ENCODE data around the gene SCG3. TPM values are rescaled to one million over a fixed set of nuclear protein-coding genes. Genes with fewer than 3 reads are reported as not detected.

SCG3 gene
- total and polyA plus RNA-seq, 2 of the 4 experiments (the other 2 are of a cell fraction): 0.02 TPM; not detected in 1

GRCh38 chr15:51766341-51766740 is 85.0 kb downstream of the SCG3 start:
- ChIA-PET CTCF (no interaction called here), POLR2A (ENCODE audit: unreplicated experiment) (no interaction called here)
- no peak for ATAC-seq (ENCODE audit: low read depth)
- DNase-seq: no peak
- H2AK9ac ChIP-seq (replicated peaks; ENCODE audit: low read depth, low read length, poor library complexity): no peak overlapping the region
- 0 out of 2 replicates have a peak, but pooled peaks cover 6% of the 10 kb centered on the region for H3K9me1 ChIP-seq (ENCODE audit: insufficient read depth, low read length)
- peaks cover 3% of the 10 kb centered on the region; the same call in 1 of the 2 replicates for H3K36me3 ChIP-seq (ENCODE audit: control insufficient read depth, insufficient read depth, low read length)
- no peak overlapping the region for H4K8ac ChIP-seq (ENCODE audit: low read depth in 2 of 2, low read length in 2 of 2)
- TF ChIP-seq POLR2A (IDR thresholded peaks at IDR 0.05; ENCODE audit: low read depth, low read length): no peak
- no peak for TF ChIP-seq ELK1 (IDR thresholded peaks at IDR 0.05; ENCODE audit: borderline replicate concordance, low read depth, low read length)
- no peak for TF ChIP-seq CTCF (conservative IDR thresholded peaks at IDR 0.05; ENCODE audit: low read depth, low read length)
- no peaks in the 10 kb centered on the region for H3K4me1 ChIP-seq (ENCODE audit: control insufficient read depth, insufficient read depth, low read length)
- no TSS peak for BruUV-seq (replicated peaks)
- in situ Hi-C loops (cut with MboI; ENCODE audit: low sequenced_read_pairs): no loop called here
- H3K79me1 ChIP-seq (ENCODE audit: low read depth in 1 of 2, low read length in 2 of 2): no peaks in the 10 kb centered on the region; a peak in 2 of 4 replicates
- no peak overlapping the region for H3K18ac ChIP-seq (ENCODE audit: low read depth, low read length)
- intact Hi-C loops (cut with micrococcal nuclease): no loop called here
- no peak overlapping the region for H3K4me2 ChIP-seq (ENCODE audit: low read depth, low read length)
- no peak overlapping the region for H2BK120ac ChIP-seq (ENCODE audit: low read depth, low read length)
- WGBS, 2 experiments (ENCODE audit: extremely low coverage in 2 of 2, insufficient read length in 1 of 2): no CpG with 5 or more reads among the region's 1 CpG
- no peak overlapping the region for H2AK5ac ChIP-seq (ENCODE audit: low read depth, low read length)
- no peak overlapping the region for H4K91ac ChIP-seq (ENCODE audit: insufficient read depth, low read depth, low read length)
- H2AFZ ChIP-seq (replicated peaks; ENCODE audit: low read length, poor library complexity): no peak overlapping the region
- H2BK15ac ChIP-seq (ENCODE audit: low read depth, low read length): no peak overlapping the region
- dilution Hi-C loops (cut with HindIII; ENCODE audit: low sequenced_read_pairs, unreplicated experiment): no loop called here
- no peak overlapping the region for H3K9ac ChIP-seq (ENCODE audit: low read depth, low read length)
- no peak overlapping the region for H3K56ac ChIP-seq (ENCODE audit: extremely low read depth, insufficient read depth, low read length)
- no peak overlapping the region for H4K5ac ChIP-seq (ENCODE audit: low read depth, low read length)
- no peak overlapping the region for H3K27ac ChIP-seq (ENCODE audit: insufficient read depth, low read length)
- H4K20me1 ChIP-seq (ENCODE audit: insufficient read depth, low read length): no peaks in the 10 kb centered on the region
- no peak overlapping the region for H3K23ac ChIP-seq (ENCODE audit: low read depth, low read length)
- H2BK20ac ChIP-seq (ENCODE audit: low read depth, low read length): no peak overlapping the region
- no peaks in the 10 kb centered on the region for H3K9me3 ChIP-seq (ENCODE audit: control insufficient read depth, insufficient read depth, low read length)
- no peak overlapping the region for H3K14ac ChIP-seq (replicated peaks; ENCODE audit: low read depth, low read length)
- no peak overlapping the region for H3K4ac ChIP-seq (ENCODE audit: low read depth, low read length)
- no peaks in the 10 kb centered on the region for H3K27me3 ChIP-seq (ENCODE audit: control insufficient read depth, insufficient read depth, low read length)
- no peak overlapping the region for H3K4me3 ChIP-seq (ENCODE audit: insufficient read depth, low read depth, low read length)
- no peak overlapping the region for H2BK5ac ChIP-seq (ENCODE audit: low read depth, low read length, poor library complexity, severe bottlenecking)
